Measurements from ENCODE around the gene THSD8.

- no peak for TF ChIP-seq CTCF (IDR thresholded peaks at IDR 0.05)
- TF ChIP-seq POLR2A (IDR thresholded peaks at IDR 0.05) = no peak
Observed at GRCh38 chr19:12815088-12815487, 13.2 kb downstream of the THSD8 start.
